Gastrocnemius medialis (tissue), 4 donors: ENCODE measurements around the gene GNA15. TPM values are rescaled to one million over a fixed set of nuclear protein-coding genes. Genes with fewer than 3 reads are reported as not detected.

Experiments
- ATAC-seq, 2 donors: fragments of 150-250 bp; one replicate each; pipeline ENCODE4 v1.9.1; 2016
- DNase-seq, 2 donors: peaks; one replicate each; pipeline ENCODE4 v3.0.0-alpha.2; 2019
- H3K27ac ChIP-seq, 4 donors: fragments of 200-600 bp; sonication (generic); 1 replicate in 1 of 4; 2 replicates in 3 of 4; pipeline ENCODE4 v1.5.1; 2016 to 2018; ENCODE audit warnings: mild to moderate bottlenecking in 2 of 4, moderate library complexity in 1 of 4
- H3K27me3 ChIP-seq, 3 donors: fragments of 200-600 bp; sonication (generic) in 2 of 3; 1 replicate in 1 of 3; 2 replicates in 2 of 3; pipeline versions ENCODE4 v1.5.1 to v1.6.0; 2016 to 2019; ENCODE audit warnings: mild to moderate bottlenecking in 1 of 3, moderate library complexity in 1 of 3
- H3K36me3 ChIP-seq, 2 donors: fragments of 200-600 bp; sonication (generic) in 1 of 2; one replicate each; pipeline ENCODE4 v1.5.1; 2017 to 2018
- H3K4me1 ChIP-seq, 2 donors: fragments of 200-600 bp; sonication (generic) in 1 of 2; one replicate each; pipeline ENCODE4 v1.5.1; 2016 to 2017; ENCODE audit warnings: mild to moderate bottlenecking in 2 of 2
- H3K4me3 ChIP-seq, 4 donors: fragments of 200-600 bp; sonication (generic) in 3 of 4; 1 replicate in 1 of 4; 2 replicates in 3 of 4; pipeline ENCODE4 v1.5.1; 2016 to 2019; ENCODE audit warnings: mild to moderate bottlenecking in 2 of 4
- H3K9me3 ChIP-seq, 3 donors: fragments of 200-600 bp; sonication (generic) in 2 of 3; 1 replicate in 1 of 3; 2 replicates in 2 of 3; pipeline ENCODE4 v1.5.1; 2016 to 2019
- CTCF ChIP-seq, 5 experiments: fragments of 450-650 bp in 3 of 5; fragments of 200-600 bp in 2 of 5; sonication (generic) in 2 of 5; IDR thresholded peaks in 4 of 5; conservative IDR thresholded peaks in 1 of 5; 1 replicate in 4 of 5; 2 replicates in 1 of 5; pipeline ENCODE4 v1.5.1; 2016 to 2019; ENCODE audit warnings: antibody characterized with exemption in 5 of 5, mild to moderate bottlenecking in 3 of 5, moderate library complexity in 3 of 5
- POLR2A ChIP-seq, 2 donors: fragments of 450-650 bp; IDR thresholded peaks; one replicate each; pipeline ENCODE4 v1.6.1; 2017; ENCODE audit warnings: antibody characterized with exemption in 2 of 2, mild to moderate bottlenecking in 2 of 2, moderate library complexity in 2 of 2
- in situ Hi-C, 4 donors: fragments of 200-750 bp; cut with MboI; loops; one replicate each; pipeline versions ENCODE4 v1.15.0 to v1.8.0; 2017; ENCODE audit warnings: low sequenced_read_pairs in 4 of 4
- intact Hi-C: fragments of 100-400 bp; cut with DNase I; formaldehyde crosslinking; loops from one replicate; pipeline ENCODE4 v1.15.1; 2023; ENCODE audit warnings: low total_unique reads
- total RNA-seq, 4 donors: library from RNA; depleted of rRNA; stranded (reverse); fragments of >200 nt; gene quantifications; one replicate each; pipeline versions ENCODE4 v1.1.0 to v1.2.3, GENCODE V29; 2016

The GNA15 gene
- total RNA-seq, 4 donors from 2014 or later: 0.51 to 1.2 (median 0.81) TPM

- H3K27ac ChIP-seq: peak overlapping the region; percentile 39 to 92 (median 82)
- intact Hi-C loops (no loop called here), in situ Hi-C loops (loop anchor here in 2 of 4 donors (10.0 kb wide), 2 partner anchors 136 to 146 kb away; no protein-coding TSS in a partner anchor)
- no peak overlapping the region for H3K4me3 ChIP-seq
- H3K27me3 ChIP-seq: no peaks in the 10 kb centered on the region
- H3K36me3 ChIP-seq: no peaks in the 10 kb centered on the region
- no peak for DNase-seq
- H3K9me3 ChIP-seq: no peaks in the 10 kb centered on the region
- peaks cover 65 to 89% of the 10 kb centered on the region in 2 donors for H3K4me1 ChIP-seq
- no peak for ATAC-seq
- no peak for TF ChIP-seq CTCF (IDR thresholded peaks at IDR 0.05 in 4 of 5, conservative IDR thresholded peaks at IDR 0.05 in 1 of 5)
- TF ChIP-seq POLR2A (IDR thresholded peaks at IDR 0.05): no peak
These were observed 34.8 kb upstream of the GNA15 start for GRCh38 chr19:3100747-3101730.

GRCh38 chr19:3102239-3103140, 33.3 kb upstream of the GNA15 start:
- Histone ChIP-seq H3K9me3 (no peaks in the 10 kb centered on the region), H3K27me3 (no peaks in the 10 kb centered on the region), H3K4me3 (no peak overlapping the region), H3K27ac (no peak overlapping the region), H3K4me1 (peaks cover 50 to 88% of the 10 kb centered on the region in 2 donors), H3K36me3 (no peaks in the 10 kb centered on the region)
- DNase-seq (no peak), ATAC-seq (no peak)
- intact Hi-C loops (no loop called here), in situ Hi-C loops (loop anchor here in 2 of 4 donors (10.0 kb wide), 2 partner anchors 138 to 148 kb away; no protein-coding TSS in a partner anchor)
- TF ChIP-seq POLR2A (IDR thresholded peaks at IDR 0.05) (no peak), CTCF (IDR thresholded peaks at IDR 0.05 in 4 of 5, conservative IDR thresholded peaks at IDR 0.05 in 1 of 5) (no peak)

GRCh38 chr19:3104708-3104983, 31.2 kb upstream of the GNA15 start:
- Histone ChIP-seq H3K4me3 (no peak overlapping the region), H3K36me3 (no peaks in the 10 kb centered on the region), H3K4me1 (peaks cover 35 to 72% of the 10 kb centered on the region in 2 donors), H3K27ac (peak overlapping the region in 1 of 4 donors; percentile 57), H3K27me3 (no peaks in the 10 kb centered on the region), H3K9me3 (no peaks in the 10 kb centered on the region)
- ATAC-seq (no peak), DNase-seq (no peak)
- TF ChIP-seq POLR2A (IDR thresholded peaks at IDR 0.05) (no peak), CTCF (IDR thresholded peaks at IDR 0.05 in 4 of 5, conservative IDR thresholded peaks at IDR 0.05 in 1 of 5) (no peak)
- in situ Hi-C loops: loop anchor here in 2 of 4 donors (10.0 kb wide), 2 partner anchors 140 to 150 kb away; no protein-coding TSS in a partner anchor
- intact Hi-C loops: loop anchor here (2.0 kb wide), 2 partner anchors 28 to 142 kb away; no protein-coding TSS in a partner anchor

GRCh38 chr19:3105641-3106508, 30.0 kb upstream of the GNA15 start:
- H3K4me3 ChIP-seq: no peak overlapping the region
- no peak overlapping the region for H3K27ac ChIP-seq
- in situ Hi-C loops (loop anchor here in 2 of 4 donors (10.0 kb wide), 2 partner anchors 141 to 151 kb away; no protein-coding TSS in a partner anchor), intact Hi-C loops (loop anchor here (2.0 to 5.0 kb wide), 3 partner anchors 29 to 143 kb away; partner anchors contain the start of gene TLE2)
- TF ChIP-seq CTCF (IDR thresholded peaks at IDR 0.05 in 4 of 5, conservative IDR thresholded peaks at IDR 0.05 in 1 of 5) (no peak), POLR2A (IDR thresholded peaks at IDR 0.05) (no peak)
- DNase-seq: no peak
- no peaks in the 10 kb centered on the region for H3K36me3 ChIP-seq
- H3K9me3 ChIP-seq: no peaks in the 10 kb centered on the region
- peaks cover 23 to 60% of the 10 kb centered on the region in 2 donors for H3K4me1 ChIP-seq
- ATAC-seq: no peak
- H3K27me3 ChIP-seq: no peaks in the 10 kb centered on the region
